Measurements from ENCODE around the gene PLPPR1.

Gene PLPPR1

DNA sequence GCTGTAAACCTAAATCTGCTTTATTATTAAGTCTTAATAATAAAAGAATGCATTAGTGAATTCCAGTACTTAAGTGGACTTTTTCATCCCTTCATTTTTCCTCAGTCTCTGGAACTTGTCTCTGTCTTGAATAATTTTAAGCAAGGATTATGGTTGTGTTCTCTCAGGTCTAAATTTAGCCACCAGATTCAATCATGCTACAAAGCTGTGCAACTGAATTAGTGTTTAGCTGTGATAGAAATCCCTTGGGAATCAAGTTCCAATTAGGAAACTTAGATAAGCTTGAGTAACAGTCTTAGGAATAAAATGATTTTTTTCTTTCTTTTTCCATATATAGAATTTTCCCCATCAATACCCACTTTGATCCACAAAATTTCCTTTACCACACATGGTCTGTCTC, 104.3 kb downstream of the PLPPR1 start:
- TF ChIP-seq, protein P1, sequence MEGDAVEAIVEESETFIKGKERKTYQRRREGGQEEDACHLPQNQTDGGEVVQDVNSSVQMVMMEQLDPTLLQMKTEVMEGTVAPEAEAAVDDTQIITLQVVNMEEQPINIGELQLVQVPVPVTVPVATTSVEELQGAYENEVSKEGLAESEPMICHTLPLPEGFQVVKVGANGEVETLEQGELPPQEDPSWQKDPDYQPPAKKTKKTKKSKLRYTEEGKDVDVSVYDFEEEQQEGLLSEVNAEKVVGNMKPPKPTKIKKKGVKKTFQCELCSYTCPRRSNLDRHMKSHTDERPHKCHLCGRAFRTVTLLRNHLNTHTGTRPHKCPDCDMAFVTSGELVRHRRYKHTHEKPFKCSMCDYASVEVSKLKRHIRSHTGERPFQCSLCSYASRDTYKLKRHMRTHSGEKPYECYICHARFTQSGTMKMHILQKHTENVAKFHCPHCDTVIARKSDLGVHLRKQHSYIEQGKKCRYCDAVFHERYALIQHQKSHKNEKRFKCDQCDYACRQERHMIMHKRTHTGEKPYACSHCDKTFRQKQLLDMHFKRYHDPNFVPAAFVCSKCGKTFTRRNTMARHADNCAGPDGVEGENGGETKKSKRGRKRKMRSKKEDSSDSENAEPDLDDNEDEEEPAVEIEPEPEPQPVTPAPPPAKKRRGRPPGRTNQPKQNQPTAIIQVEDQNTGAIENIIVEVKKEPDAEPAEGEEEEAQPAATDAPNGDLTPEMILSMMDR (IDR thresholded peaks at IDR 0.05; ENCODE audit: low read depth, low read length), result no peak
- DNase-seq (ENCODE audit: extremely low read depth, low read depth), result no peak

DNA sequence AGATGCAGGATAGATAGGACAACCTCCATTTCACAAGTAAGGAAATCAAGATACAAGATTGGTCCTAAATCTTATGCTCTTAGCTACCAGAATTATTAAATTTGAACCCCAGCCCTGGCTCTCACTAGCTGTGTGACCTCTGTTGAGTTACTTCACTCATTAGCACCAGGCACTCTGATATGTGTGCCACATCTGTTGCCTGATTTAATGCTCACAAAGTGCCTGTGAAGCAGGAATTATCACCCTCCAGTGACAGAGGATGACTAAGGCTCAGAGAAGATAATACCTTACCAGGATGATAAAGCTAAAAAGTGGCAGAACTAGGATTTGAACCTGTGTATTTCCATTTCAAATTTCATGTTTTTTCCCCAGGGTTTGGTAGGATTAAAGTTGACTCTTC, 110.0 kb downstream of the PLPPR1 start:
- TF ChIP-seq, protein P1 (IDR thresholded peaks at IDR 0.05; ENCODE audit: low read depth, low read length), result no peak
- no peak for DNase-seq (ENCODE audit: extremely low read depth, low read depth)

DNA sequence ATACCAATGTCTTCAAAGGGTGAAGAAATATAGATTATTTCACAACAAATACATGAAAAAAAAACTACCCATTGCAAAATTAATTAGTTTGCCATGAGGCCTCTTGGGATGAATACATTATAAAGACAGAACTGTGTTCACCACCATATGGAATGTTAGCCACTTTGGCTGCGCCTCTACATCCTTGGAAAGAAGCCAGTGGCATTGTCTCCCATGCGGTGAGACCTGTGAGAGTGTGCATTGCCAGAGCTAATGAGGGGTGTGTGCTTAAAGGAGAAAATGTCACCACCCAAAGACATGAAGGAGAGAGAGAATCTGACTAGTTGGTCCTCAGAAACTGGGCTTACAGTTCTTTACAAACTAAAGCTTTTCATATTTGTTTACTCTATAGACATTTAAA, 110.6 kb downstream of the PLPPR1 start:
- no peak for DNase-seq (ENCODE audit: extremely low read depth, low read depth)
- TF ChIP-seq, protein P1 (IDR thresholded peaks at IDR 0.05; ENCODE audit: low read depth, low read length), result no peak

DNA sequence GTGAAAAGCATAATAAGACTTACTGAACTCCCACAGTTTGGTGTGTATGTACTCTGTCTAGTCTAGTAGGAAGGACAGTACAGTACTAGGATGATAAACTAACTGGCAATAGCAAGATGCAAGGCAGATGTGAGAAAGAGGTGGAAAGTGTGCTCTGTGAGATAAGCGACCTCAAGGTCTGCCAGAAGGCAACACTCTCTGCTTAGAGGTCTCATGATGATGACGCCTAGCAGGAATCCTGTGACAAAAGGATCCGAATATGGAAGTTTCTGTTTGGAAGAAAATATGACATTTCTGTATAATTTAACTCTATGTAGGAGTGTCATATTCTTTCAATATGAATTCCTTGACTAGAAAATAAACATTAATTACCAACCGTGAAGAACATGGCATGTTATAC, 112.2 kb downstream of the PLPPR1 start:
- no peak for DNase-seq (ENCODE audit: extremely low read depth, low read depth)
- TF ChIP-seq, protein P1 (IDR thresholded peaks at IDR 0.05; ENCODE audit: low read depth, low read length), result no peak

DNA sequence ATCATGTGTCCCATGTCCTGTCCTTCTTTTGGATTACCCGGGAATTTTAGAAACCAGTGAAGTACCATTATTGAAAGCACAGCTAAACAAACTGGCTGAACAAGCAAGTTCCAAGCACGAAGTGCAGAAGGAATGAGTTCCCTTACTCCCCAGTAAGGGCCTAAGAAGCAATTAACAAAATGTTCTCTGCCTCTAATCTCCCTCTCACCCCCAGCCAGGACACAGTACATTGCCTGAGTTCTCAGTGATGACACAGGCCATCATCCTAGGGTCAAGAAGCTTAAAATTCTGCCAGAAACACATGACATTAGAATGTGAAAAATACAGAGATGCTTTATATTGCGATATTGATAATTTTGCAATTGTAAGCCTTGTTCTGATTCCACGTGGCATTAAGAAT, 118.0 kb downstream of the PLPPR1 start:
- DNase-seq (ENCODE audit: extremely low read depth, low read depth), result no peak
- TF ChIP-seq, protein P1 (IDR thresholded peaks at IDR 0.05; ENCODE audit: low read depth, low read length), result no peak

DNA sequence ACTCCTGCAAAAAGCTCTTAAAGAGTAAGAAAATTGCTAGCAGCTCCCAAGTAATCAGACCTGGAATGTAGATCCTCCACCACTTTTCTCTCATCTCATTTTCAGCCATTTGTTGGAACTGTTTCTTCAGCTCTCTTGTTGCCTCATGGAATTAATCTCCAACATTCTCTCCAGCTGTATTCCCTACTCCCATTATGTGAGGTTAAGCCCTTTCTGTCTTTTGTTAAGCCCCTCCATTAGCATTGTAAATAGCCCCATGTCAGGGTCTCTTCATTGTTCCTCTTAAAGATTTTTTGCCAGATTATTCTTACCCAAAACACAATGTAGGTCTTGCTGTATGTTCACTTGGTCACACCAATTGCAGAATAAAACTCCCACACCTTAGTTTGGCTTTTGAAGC, 119.8 kb downstream of the PLPPR1 start:
- TF ChIP-seq, protein P1 (IDR thresholded peaks at IDR 0.05; ENCODE audit: low read depth, low read length), result no peak
- no peak for DNase-seq (ENCODE audit: extremely low read depth, low read depth)

DNA sequence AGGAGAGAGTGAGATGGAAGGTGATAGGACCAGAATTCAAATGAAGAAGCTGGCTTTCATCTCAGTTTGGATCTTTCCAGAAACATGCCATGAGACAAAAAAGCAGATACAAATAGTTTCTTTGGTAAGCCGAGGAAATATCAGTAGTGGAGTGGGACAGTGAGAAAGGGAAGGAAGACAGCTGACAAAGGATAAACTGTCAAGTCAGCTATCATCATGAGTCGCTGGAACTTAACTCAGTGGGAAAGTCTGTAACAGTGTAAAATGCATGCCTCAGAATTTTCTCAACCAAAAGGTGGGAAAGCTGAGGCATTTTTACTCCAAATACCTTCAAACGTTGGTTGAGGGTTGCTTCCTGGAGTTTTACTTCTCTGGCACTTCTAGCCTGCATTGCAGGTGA, 129.8 kb downstream of the PLPPR1 start:
- no peak for DNase-seq (ENCODE audit: extremely low read depth, low read depth)
- TF ChIP-seq, protein P1 (IDR thresholded peaks at IDR 0.05; ENCODE audit: low read depth, low read length), result no peak
